ENCODE data around the gene CEP112.

- no peak for TF ChIP-seq POLR2AphosphoS5 (IDR thresholded peaks at IDR 0.05; ENCODE audit: insufficient read depth in 1 of 2, low read depth in 1 of 2)
- no peak for TF ChIP-seq CTCF (IDR thresholded peaks at IDR 0.05)
- no peak for TF ChIP-seq POLR2A (IDR thresholded peaks at IDR 0.05)
Observed at GRCh38 chr17:66006654-66007053, 185.3 kb downstream of the CEP112 start.

Data from vagina (tissue), 2 donors.